T-helper 17 cell (primary cell): ENCODE data around the gene AFF3. TPM values are rescaled to one million over a fixed set of nuclear protein-coding genes. Genes with fewer than 3 reads are reported as not detected.
A peak's percentile ranks its signal among the peaks of the same experiment; 100 is the strongest.
"Not testable (repeated sequence)": the region's sequence is repeated elsewhere in the genome, so short reads cannot be mapped to it uniquely, and the experiment has no call there.

Experiments
- ATAC-seq: fragments of 150-1000 bp; cut with Tn5 transposase; 2 replicates; pipeline ENCODE4 v1.10.0; 2021; ENCODE audit warnings: mild to moderate bottlenecking, moderate library complexity
- DNase-seq, 3 donors: peaks; one replicate each; pipeline versions ENCODE4 v3.0.0 to v3.0.0-alpha.2; 2020 to 2021
- H3K9me3 ChIP-seq: one replicate; pipeline ENCODE4 v1.7.0; 2013; ENCODE audit warnings: low read length, mild to moderate bottlenecking; ENCODE audit not compliant: control insufficient read depth, poor library complexity, severe bottlenecking
- H3K27ac Mint-ChIP-seq: one replicate; pipeline ENCODE4 v1.8.0; 2022; ENCODE audit warnings: mild to moderate bottlenecking, moderate library complexity, mixed read lengths
- H3K27me3 Mint-ChIP-seq: one replicate; pipeline ENCODE4 v1.8.0; 2022; ENCODE audit warnings: mixed read lengths
- H3K36me3 Mint-ChIP-seq: one replicate; pipeline ENCODE4 v1.8.0; 2022; ENCODE audit warnings: low read depth, mixed read lengths
- H3K4me1 Mint-ChIP-seq: one replicate; pipeline ENCODE4 v1.8.0; 2022; ENCODE audit warnings: mild to moderate bottlenecking, mixed read lengths
- H3K4me3 Mint-ChIP-seq: one replicate; pipeline ENCODE4 v1.8.0; 2022; ENCODE audit warnings: mild to moderate bottlenecking, moderate library complexity, mixed read lengths
- total RNA-seq, 4 donors: library from RNA in 2 of 4; stranded (reverse) in 2 of 4; gene quantifications; one replicate each; pipeline ENCODE4 v1.2.3 and lab custom pipeline; 2022 to 2026

The AFF3 gene
- total RNA-seq, 2 donors from 2014 or later = 6.5 to 14.4 TPM

DNA sequence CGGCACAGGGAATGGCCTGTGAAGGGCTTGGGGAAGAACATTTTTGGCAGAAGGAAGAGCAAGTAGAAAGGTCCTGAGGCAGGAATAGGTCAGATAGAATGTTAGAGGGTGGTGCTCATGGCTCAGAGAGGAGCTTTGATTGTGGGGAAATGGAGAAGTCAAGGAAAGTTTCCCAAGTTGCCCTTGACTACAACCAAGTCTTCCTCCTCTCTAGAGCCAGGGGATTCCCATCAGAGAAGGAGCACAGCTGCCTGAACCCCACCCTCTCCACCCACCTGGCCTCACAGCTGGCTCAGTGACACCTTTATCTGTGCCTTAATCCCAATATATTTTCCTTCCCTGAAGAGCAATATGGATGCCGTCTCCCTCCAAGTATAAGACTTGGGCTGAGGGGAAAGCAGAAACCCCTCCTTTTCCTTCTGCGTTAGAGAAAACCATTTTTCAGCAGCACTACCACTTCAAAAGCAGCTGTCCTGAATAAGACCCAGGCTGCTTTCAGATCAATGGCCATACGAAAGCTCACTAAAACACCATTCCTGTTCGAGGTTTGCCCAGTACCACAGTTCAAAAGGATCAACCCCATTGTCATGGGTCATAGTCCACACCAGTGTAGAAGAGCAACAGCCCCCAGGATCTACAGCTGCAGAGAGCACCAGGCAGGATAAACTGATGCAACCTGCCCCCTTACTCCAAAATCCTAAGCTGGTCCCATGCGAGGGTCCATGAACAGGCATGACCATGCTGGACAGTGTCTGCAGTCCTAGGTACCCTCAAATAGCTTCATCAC, 199.6 kb downstream of the AFF3 start:
- no peaks in the 10 kb centered on the region for H3K4me1 Mint-ChIP-seq
- H3K9me3 ChIP-seq = no peaks in the 10 kb centered on the region
- H3K36me3 Mint-ChIP-seq = no peaks in the 10 kb centered on the region
- H3K4me3 Mint-ChIP-seq = no peak overlapping the region
- ATAC-seq (no peak), DNase-seq (no peak)
- peaks cover 4% of the 10 kb centered on the region for H3K27me3 Mint-ChIP-seq
- H3K27ac Mint-ChIP-seq = no peak overlapping the region

DNA sequence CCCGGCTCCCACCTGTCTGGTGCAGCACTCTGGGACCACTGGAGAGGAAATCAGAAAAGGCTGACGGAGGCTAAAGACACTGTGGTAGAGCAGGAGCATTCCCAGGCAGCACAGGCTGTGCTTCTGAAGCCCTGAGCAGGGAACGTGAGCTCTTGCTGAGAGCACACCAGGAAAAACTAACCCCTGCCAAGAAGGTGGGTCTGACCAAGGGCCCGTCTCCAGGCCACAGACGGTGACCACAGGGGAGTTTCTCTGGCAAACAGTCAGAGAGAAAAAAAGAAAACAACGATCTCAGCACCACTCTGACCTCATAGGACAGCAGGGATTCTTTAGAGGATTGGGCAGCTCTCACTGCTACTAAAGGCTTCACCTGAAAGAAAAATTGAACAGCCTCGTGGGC, 201.4 kb downstream of the AFF3 start:
- no peaks in the 10 kb centered on the region for H3K9me3 ChIP-seq
- Mint-ChIP-seq H3K4me1 (no peaks in the 10 kb centered on the region), H3K36me3 (no peaks in the 10 kb centered on the region), H3K27ac (no peak overlapping the region), H3K27me3 (peaks cover 4% of the 10 kb centered on the region), H3K4me3 (no peak overlapping the region)
- ATAC-seq (no peak), DNase-seq (no peak)

DNA sequence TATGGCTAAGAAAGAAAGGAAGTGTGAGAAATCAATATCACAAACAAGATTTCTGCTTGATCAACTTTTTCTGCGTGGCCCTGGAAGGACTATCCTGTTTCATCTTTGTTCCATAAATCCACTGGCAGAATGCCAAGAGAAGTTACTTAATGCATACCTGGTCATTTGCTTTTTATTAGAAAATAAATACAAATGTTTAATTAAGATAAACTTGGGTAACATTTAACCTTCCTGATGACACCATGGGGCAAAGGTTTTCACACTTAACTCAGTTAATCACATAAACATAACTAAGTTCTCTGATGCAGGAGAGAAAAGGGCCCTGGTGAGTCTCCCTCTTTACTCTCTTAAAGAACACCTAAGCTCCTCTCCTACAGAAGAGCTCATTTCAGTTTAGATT, 203.3 kb downstream of the AFF3 start:
- Mint-ChIP-seq H3K4me3 (no peak overlapping the region), H3K36me3 (no peaks in the 10 kb centered on the region), H3K27ac (no peak overlapping the region), H3K27me3 (peaks cover 4% of the 10 kb centered on the region), H3K4me1 (no peaks in the 10 kb centered on the region)
- ATAC-seq (no peak), DNase-seq (no peak)
- no peaks in the 10 kb centered on the region for H3K9me3 ChIP-seq

DNA sequence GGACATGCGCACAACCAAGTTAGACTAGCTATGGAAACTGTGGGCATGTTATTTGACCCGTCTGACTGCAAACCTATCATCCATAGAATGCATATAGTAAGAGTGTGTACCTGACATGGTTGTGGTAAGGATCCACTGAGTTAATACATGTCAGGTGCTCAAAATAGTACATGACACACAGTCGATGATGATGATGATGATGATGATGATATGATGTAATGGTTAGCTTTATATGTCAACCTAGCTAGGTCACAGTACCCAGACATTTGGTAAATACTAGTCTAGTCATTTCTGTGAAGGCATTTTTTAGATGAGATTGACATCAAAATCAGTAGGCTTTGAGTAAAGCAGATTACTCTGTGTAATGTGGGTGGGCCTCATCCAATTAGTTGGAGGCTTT, 204.1 kb downstream of the AFF3 start:
- DNase-seq = no peak
- H3K4me3 Mint-ChIP-seq = no peak overlapping the region
- no peaks in the 10 kb centered on the region for H3K9me3 ChIP-seq
- no peaks in the 10 kb centered on the region for H3K36me3 Mint-ChIP-seq
- no peaks in the 10 kb centered on the region for H3K4me1 Mint-ChIP-seq
- ATAC-seq = no peak
- no peak overlapping the region for H3K27ac Mint-ChIP-seq
- peaks cover 4% of the 10 kb centered on the region for H3K27me3 Mint-ChIP-seq

DNA sequence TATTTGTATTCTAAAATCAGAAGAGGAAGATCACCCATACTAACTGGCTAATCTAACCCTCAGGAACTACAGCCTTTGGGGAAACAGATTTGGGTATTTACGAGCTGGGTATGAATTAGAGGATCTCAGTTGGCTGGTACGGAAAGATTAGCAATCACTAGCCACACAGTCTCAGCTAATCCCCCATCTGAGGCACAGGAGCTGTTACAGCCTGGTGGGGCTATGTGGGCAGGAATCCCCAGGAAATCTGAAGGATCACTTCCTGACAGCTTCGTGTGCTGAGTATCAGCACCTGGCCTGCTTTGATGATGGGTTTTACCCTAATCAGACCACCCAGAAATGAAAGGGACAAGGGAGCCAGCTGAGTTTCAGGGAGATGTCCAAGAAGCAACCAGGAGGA, 206.3 kb downstream of the AFF3 start:
- Mint-ChIP-seq H3K4me3 (no peak overlapping the region), H3K4me1 (no peaks in the 10 kb centered on the region), H3K27ac (no peak overlapping the region), H3K27me3 (peaks cover 4% of the 10 kb centered on the region), H3K36me3 (no peaks in the 10 kb centered on the region)
- no peaks in the 10 kb centered on the region for H3K9me3 ChIP-seq
- ATAC-seq (no peak), DNase-seq (no peak)

DNA sequence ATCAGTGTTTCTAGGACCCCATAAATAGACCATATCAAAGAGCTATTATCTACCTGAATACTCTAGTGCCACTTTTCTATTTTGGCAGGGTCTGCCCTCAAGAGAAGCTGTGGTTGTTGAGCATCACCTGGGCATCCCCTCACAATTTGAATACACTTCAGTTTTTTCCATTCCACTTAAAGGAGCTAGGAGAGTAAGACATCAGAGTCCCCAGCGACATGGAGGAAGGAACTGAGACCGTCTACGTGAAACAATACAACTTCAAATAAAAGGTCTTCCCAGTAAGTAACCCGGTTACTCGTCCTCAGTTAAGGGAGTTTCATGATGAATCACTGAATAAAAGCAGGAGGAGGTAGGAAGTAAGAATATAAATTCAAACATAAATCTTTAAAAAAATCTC, 206.7 kb downstream of the AFF3 start:
- no peaks in the 10 kb centered on the region for H3K9me3 ChIP-seq
- H3K36me3 Mint-ChIP-seq = no peaks in the 10 kb centered on the region
- DNase-seq (no peak), ATAC-seq (no peak)
- H3K27ac Mint-ChIP-seq = no peak overlapping the region
- H3K4me1 Mint-ChIP-seq = no peaks in the 10 kb centered on the region
- H3K4me3 Mint-ChIP-seq = no peak overlapping the region
- peaks cover 4% of the 10 kb centered on the region for H3K27me3 Mint-ChIP-seq

DNA sequence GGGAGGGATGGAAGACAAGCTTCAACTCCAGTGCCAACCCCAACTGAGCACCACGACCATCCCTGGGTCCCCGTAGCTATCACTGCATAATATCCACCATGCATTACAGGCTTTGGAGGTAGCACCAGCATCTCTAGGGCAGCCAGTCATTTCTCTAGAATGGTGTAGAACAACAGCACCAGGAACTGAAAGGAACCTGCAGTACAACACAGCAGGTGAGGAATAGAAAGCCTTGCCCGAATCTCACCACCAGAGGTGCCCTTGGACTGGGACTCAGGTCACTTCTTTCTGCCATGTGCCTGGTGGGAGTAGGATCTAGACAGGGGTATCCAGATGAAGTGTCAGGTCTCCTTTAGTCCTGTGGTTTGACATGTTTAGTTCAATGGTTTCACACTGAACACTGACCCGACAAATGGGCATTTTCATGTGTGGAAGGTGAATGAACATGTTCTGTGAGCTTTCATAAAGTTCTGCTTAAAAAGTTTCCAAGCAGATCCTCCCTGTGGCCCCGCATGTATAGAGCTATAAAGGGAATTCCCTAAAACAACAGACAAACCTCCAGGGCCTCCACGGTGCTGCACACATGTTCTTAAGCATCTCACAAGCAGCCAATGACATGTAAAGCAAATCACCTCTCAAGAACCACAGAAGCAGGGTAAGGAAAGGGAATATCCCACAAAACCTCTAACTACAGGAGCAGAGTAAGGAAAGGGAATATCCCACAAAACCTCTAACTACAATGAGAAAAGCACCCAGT, 208.3 kb downstream of the AFF3 start:
- Mint-ChIP-seq H3K36me3 (no peaks in the 10 kb centered on the region), H3K4me1 (no peaks in the 10 kb centered on the region), H3K27me3 (peaks cover 4% of the 10 kb centered on the region), H3K27ac (no peak overlapping the region), H3K4me3 (no peak overlapping the region)
- DNase-seq (no peak), ATAC-seq (no peak)
- no peaks in the 10 kb centered on the region for H3K9me3 ChIP-seq

DNA sequence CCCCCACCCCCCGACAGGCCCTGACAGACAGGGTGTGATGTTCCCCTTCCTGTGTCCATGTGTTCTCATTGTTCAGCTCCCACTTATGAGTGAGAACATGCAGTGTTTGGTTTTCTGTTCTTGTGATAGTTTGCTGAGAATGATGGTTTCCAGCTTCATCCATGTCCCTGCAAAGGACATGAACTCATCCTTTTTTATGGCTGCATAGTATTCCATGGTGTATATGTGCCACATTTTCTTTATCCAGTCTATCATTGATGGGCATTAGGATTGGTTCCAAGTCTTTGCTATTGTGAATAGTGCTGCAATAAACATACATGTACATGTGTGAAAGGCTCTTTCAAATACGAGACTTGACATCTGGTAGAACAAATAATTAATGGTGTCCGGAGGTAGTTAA, 208.9 kb downstream of the AFF3 start:
- H3K27me3 Mint-ChIP-seq, H3K27ac Mint-ChIP-seq, ATAC-seq, DNase-seq, H3K4me1 Mint-ChIP-seq, H3K9me3 ChIP-seq, H3K36me3 Mint-ChIP-seq, H3K4me3 Mint-ChIP-seq: not testable (repeated sequence)

DNA sequence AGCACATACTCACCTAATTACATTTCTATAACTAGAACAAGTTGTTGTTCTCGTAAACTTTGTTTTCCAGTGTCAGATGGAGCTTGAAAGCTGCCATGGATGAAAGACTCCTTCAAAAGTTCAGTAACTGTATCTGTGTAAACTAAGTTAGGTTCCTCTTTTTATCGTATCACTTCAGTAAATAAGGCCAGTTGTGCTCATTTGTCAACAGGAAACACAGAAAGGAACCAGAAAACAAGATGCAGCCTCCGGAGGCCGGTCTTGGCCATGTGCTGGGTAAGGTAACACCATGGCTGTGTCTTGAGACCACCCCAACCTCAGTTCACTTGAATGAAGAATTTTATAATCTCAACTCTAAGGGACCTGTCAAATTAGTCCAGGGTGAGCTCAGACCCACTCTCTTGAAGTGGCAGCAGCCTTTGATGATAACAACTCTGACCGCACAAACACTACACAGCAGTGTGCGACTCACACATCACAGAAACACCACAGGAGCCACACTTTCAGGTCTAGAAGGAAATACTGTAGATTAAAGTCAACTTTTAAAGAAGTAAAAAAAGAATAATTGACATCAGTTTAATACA, 213.8 kb downstream of the AFF3 start:
- DNase-seq = no peak

DNA sequence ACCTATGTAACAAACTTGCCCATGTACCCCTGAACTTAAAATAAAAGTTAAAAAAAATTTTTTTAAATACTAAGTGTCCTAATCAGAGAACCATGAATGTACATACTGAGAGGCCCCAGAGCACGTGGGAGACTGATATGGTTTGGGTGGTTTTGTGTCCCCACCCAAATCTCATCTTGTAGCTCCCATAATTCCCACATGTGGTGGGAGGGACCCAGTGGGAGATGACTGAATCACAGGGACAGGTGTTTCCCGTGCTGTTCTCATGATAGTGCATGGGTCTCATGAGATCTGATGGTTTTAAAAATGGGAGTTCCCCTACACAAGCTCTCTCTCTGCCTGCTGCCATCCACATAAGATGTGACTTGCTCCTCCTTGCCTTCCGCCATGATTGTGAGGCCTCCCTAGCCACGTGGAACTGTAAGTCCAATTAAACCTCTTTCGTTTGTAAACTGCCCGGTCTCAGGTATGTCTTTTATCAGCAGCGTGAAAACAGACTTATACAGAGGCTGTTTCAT, 214.6 kb downstream of the AFF3 start:
- H3K4me1 Mint-ChIP-seq, H3K4me3 Mint-ChIP-seq, H3K27ac Mint-ChIP-seq, DNase-seq, H3K27me3 Mint-ChIP-seq, H3K36me3 Mint-ChIP-seq, ATAC-seq, H3K9me3 ChIP-seq: not testable (repeated sequence)

More for the DNA sequence above, 213.8 kb downstream of the AFF3 start:
- no peak overlapping the region for H3K27ac Mint-ChIP-seq
- no peak overlapping the region for H3K4me3 Mint-ChIP-seq
- H3K9me3 ChIP-seq = no peaks in the 10 kb centered on the region
- H3K36me3 Mint-ChIP-seq = no peaks in the 10 kb centered on the region
- no peaks in the 10 kb centered on the region for H3K27me3 Mint-ChIP-seq
- peak; percentile 42 for ATAC-seq
- H3K4me1 Mint-ChIP-seq = no peaks in the 10 kb centered on the region

DNA sequence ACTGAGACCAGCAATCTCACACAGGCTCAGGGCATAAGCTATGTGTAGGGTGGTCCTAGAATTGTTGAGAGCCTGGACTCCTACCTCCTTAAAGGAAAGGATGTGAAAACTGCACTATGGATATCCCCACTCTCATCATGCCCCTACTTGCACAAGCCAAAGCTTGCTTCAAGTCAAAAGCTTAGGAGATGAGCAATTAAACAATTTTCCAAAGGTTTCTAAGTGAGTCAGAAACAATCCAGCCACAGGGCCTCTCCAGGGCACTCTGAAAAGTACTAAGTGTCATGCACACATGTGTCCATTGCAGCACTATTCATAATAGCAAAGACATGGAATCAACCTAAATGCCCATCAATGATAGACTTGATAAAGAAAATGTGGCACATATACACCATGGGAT, 215.4 kb downstream of the AFF3 start:
- Mint-ChIP-seq H3K27ac (no peak overlapping the region), H3K4me1 (no peaks in the 10 kb centered on the region), H3K27me3 (no peaks in the 10 kb centered on the region), H3K36me3 (no peaks in the 10 kb centered on the region), H3K4me3 (no peak overlapping the region)
- no peak for DNase-seq
- ATAC-seq = no peak
- no peaks in the 10 kb centered on the region for H3K9me3 ChIP-seq

DNA sequence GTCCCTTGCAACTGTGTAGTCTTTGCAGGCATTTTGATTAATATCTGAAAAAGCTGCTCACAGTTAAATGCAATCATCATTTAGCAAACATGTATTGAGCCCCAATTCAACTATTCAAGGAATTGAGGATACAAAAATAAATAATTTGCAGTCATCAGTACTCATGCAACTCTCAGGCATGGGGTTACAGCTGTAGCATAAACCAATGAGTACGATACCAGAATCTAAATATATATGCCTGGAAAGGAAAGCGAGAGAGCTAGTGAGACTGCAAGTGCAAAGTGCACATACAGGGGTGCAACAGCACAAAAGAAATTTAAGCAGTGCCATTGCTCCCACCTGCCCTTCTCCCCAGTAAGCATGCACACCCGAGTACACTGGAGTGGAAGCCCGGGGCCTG, 216.4 kb downstream of the AFF3 start:
- Mint-ChIP-seq H3K27me3 (no peaks in the 10 kb centered on the region), H3K4me1 (no peaks in the 10 kb centered on the region), H3K4me3 (no peak overlapping the region), H3K27ac (no peak overlapping the region), H3K36me3 (no peaks in the 10 kb centered on the region)
- DNase-seq (no peak), ATAC-seq (no peak)
- H3K9me3 ChIP-seq = no peaks in the 10 kb centered on the region

DNA sequence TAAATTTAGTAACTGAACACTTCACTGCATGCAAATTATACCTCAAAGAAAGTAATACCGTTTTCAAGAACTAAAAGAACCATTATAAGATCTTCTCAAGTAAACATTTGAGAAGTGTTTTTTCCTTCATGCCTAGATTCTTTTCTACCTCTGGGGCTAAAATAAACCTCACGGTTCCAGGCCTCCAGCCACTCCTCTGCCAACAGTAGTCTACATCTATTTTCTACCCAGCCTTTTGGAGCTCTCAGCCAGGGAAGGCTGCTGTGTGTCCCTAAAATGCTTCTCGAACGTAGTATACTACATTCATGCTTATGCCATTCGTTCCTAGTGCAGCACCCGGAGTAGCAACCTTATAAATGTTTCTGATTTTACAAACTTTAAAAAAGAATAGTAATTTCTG, 219.7 kb downstream of the AFF3 start:
- ATAC-seq (no peak), DNase-seq (no peak)
- Mint-ChIP-seq H3K36me3 (no peaks in the 10 kb centered on the region), H3K4me3 (no peak overlapping the region), H3K27me3 (peaks cover 5% of the 10 kb centered on the region), H3K27ac (no peak overlapping the region), H3K4me1 (no peaks in the 10 kb centered on the region)
- H3K9me3 ChIP-seq = no peaks in the 10 kb centered on the region
